ENCODE results near the gene CACNA1I.

CACNA1I gene

DNA sequence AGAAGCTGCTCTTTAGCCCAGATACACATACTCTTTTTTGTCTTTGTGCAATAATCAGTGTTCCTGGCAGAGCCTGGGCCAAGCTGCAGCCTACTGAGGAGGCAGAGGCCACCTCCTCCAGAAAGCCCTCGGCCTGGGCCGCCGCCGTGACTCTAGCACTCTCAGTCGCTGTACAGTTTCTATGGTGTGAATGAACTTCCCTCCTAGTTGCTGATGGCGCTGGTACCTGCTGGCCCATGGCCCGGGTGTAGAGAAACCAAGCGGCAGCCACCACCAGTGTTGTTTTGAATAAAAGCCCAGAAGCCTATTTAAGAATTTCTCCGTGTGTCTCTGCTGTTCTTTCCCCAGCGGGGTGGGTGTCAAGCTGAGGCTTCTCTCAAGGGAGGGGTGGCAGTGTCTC lies 118.9 kb downstream of the CACNA1I start:
- TF ChIP-seq REST (IDR thresholded peaks at IDR 0.05; ENCODE audit: low read depth) (no peak), CEBPB (IDR thresholded peaks at IDR 0.05) (no peak), FOXM1 (IDR thresholded peaks at IDR 0.05; ENCODE audit: borderline replicate concordance, low read depth) (no peak), TAF1 (IDR thresholded peaks at IDR 0.05; ENCODE audit: low read depth) (no peak), TEAD4 (IDR thresholded peaks at IDR 0.05) (no peak), ZBTB7A (IDR thresholded peaks at IDR 0.05; ENCODE audit: low read depth) (no peak), NFIC (IDR thresholded peaks at IDR 0.05) (no peak), YY1 (IDR thresholded peaks at IDR 0.05; ENCODE audit: low read depth) (no peak), EGR1 (IDR thresholded peaks at IDR 0.05) (no peak), USF1 (IDR thresholded peaks at IDR 0.05) (no peak), CREB1 (IDR thresholded peaks at IDR 0.05; ENCODE audit: low read depth) (no peak), TCF12 (IDR thresholded peaks at IDR 0.05; ENCODE audit: low read depth) (no peak), RAD21 (IDR thresholded peaks at IDR 0.05; ENCODE audit: low read depth) (no peak), EP300 (IDR thresholded peaks at IDR 0.05; ENCODE audit: borderline replicate concordance) (no peak)
- TF ChIP-seq, protein P1, sequence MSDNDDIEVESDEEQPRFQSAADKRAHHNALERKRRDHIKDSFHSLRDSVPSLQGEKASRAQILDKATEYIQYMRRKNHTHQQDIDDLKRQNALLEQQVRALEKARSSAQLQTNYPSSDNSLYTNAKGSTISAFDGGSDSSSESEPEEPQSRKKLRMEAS (IDR thresholded peaks at IDR 0.05): no peak

DNA sequence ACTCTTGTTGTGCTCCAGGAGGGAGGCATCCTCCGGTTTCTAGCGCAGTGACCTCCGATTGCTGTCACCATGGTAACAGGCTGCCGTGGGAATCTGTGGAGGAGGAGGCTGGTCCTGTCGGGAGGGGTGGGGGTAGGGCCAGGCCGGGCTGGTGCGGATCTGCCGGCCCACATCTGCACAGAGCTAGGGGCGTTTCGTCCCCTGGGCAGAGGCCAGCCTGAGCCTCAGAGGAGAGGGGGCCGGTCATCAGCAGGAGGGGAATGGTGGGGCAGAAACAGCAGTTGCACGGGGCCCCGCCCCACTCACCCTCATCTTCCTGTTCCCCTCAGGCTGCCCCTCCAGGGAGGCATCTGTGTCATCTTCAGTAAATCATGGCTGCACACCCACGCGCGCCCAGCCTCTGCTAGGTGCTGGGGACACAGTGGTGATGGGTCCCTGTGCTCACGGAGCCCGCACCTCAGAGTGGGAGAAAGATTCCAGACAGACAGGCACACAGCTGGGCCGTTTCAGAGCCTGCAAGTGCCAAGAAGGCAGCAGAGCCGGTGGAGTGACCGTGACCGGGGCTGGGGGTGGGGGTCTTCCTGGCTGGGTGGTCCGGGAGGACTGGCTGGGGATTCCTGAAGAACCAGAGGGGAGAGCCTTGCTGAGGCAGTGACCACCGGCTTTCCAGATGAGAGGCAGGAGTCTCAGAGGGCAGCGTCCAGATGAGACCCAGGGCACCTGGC lies 120.5 kb downstream of the CACNA1I start:
- TF ChIP-seq CREB1 (IDR thresholded peaks at IDR 0.05; ENCODE audit: low read depth): no peak
- TF ChIP-seq, protein P1 (IDR thresholded peaks at IDR 0.05): no peak

GRCh38 chr22:39693943-39694500 lies 123.5 kb downstream of the CACNA1I start:
- TF ChIP-seq REST (IDR thresholded peaks at IDR 0.05; ENCODE audit: low read depth) (no peak), TEAD4 (IDR thresholded peaks at IDR 0.05) (no peak), EP300 (IDR thresholded peaks at IDR 0.05; ENCODE audit: borderline replicate concordance) (no peak), RAD21 (IDR thresholded peaks at IDR 0.05; ENCODE audit: low read depth) (no peak), CEBPB (IDR thresholded peaks at IDR 0.05) (no peak), TAF1 (IDR thresholded peaks at IDR 0.05; ENCODE audit: low read depth) (no peak), EGR1 (IDR thresholded peaks at IDR 0.05) (no peak), YY1 (IDR thresholded peaks at IDR 0.05; ENCODE audit: low read depth) (no peak), ZBTB7A (IDR thresholded peaks at IDR 0.05; ENCODE audit: low read depth) (no peak), TCF12 (IDR thresholded peaks at IDR 0.05; ENCODE audit: low read depth) (no peak), NFIC (IDR thresholded peaks at IDR 0.05) (no peak)
- TF ChIP-seq, protein P1 (IDR thresholded peaks at IDR 0.05): no peak

DNA sequence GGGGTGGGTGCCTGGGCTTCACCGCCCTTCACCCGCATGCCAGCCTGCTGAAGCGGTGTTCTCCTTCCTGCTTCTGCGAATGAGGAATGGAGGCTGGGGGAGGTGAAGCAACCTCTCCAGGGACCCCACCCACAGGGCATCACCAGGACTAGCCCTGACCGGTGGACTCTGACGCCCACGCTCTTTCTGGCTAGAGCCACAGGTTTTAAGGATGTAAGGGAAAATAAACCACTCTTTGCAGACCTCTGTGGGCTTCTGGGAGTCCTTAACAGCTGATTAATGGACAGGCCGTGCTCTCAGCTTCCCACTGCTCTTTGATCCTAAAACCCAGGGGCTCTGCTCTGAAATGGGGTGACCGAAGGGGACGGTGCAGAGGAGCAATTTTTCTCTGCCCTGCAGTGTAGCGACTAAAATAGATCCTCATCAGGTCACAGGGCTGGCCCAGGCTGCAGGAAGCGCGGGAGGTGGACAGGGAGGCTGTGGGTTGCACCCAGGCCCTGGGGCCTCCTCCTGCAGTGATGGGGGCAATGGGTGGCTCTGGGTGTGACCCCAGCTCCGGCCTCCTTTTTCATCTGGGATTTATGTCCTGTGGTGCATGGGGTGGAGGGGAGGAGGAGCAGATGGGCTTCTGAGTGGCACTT lies 127.4 kb downstream of the CACNA1I start:
- TF ChIP-seq REST (IDR thresholded peaks at IDR 0.05; ENCODE audit: low read depth): no peak
- no peak for TF ChIP-seq TAF1 (IDR thresholded peaks at IDR 0.05; ENCODE audit: low read depth)
- TF ChIP-seq NFIC (IDR thresholded peaks at IDR 0.05): no peak
- no peak for TF ChIP-seq EP300 (IDR thresholded peaks at IDR 0.05; ENCODE audit: borderline replicate concordance)
- TF ChIP-seq RAD21 (IDR thresholded peaks at IDR 0.05; ENCODE audit: low read depth): no peak
- TF ChIP-seq EGR1 (IDR thresholded peaks at IDR 0.05): no peak
- TF ChIP-seq TEAD4 (IDR thresholded peaks at IDR 0.05): no peak
- no peak for TF ChIP-seq FOXM1 (IDR thresholded peaks at IDR 0.05; ENCODE audit: borderline replicate concordance, low read depth)
- TF ChIP-seq ZBTB7A (IDR thresholded peaks at IDR 0.05; ENCODE audit: low read depth): no peak
- TF ChIP-seq, protein P1 (IDR thresholded peaks at IDR 0.05): no peak
- no peak for TF ChIP-seq CEBPB (IDR thresholded peaks at IDR 0.05)
- no peak for TF ChIP-seq CREB1 (IDR thresholded peaks at IDR 0.05; ENCODE audit: low read depth)
- no peak for TF ChIP-seq USF1 (IDR thresholded peaks at IDR 0.05)
- TF ChIP-seq YY1 (IDR thresholded peaks at IDR 0.05; ENCODE audit: low read depth): no peak
- TF ChIP-seq TCF12 (IDR thresholded peaks at IDR 0.05; ENCODE audit: low read depth): no peak

Measured in Ishikawa (cell line).